Ascending aorta (tissue), 2 donors: ENCODE results near the gene SOHLH2. TPM values are rescaled to one million over a fixed set of nuclear protein-coding genes. Genes with fewer than 3 reads are reported as not detected.

Source experiments
- DNase-seq, 2 donors: peaks; one replicate each; pipeline ENCODE4 v3.0.0-alpha.2; 2019; ENCODE audit warnings: low spot score in 2 of 2
- H3K27ac ChIP-seq, 2 donors: fragments of 200-600 bp; sonication (generic); one replicate each; pipeline ENCODE4 v1.5.1; 2016 to 2017; ENCODE audit warnings: mild to moderate bottlenecking in 1 of 2
- H3K27me3 ChIP-seq: fragments of 200-600 bp; sonication (generic); one replicate; pipeline ENCODE4 v1.5.1; 2017
- H3K36me3 ChIP-seq, 2 donors: fragments of 200-600 bp; sonication (generic); one replicate each; pipeline ENCODE4 v1.5.1; 2016
- H3K4me1 ChIP-seq, 2 donors: fragments of 200-600 bp; sonication (generic); one replicate each; pipeline ENCODE4 v1.5.1; 2016 to 2017; ENCODE audit warnings: mild to moderate bottlenecking in 1 of 2
- H3K4me3 ChIP-seq, 2 donors: fragments of 200-600 bp; sonication (generic); one replicate each; pipeline ENCODE4 v1.5.1; 2016 to 2017; ENCODE audit warnings: mild to moderate bottlenecking in 1 of 2
- H3K9me3 ChIP-seq, 2 donors: fragments of 200-600 bp; sonication (generic); one replicate each; pipeline ENCODE4 v1.5.1; 2016
- CTCF ChIP-seq, 3 experiments: fragments of 200-600 bp in 2 of 3; fragments of 450-650 bp in 1 of 3; sonication (generic) in 2 of 3; IDR thresholded peaks; one replicate each; pipeline ENCODE4 v1.5.1; 2016 to 2019; ENCODE audit warnings: antibody characterized with exemption in 3 of 3, mild to moderate bottlenecking in 1 of 3, moderate library complexity in 1 of 3
- intact Hi-C: fragments of 100-400 bp; cut with DNase I; formaldehyde crosslinking; loops from one replicate; pipeline ENCODE4 v1.15.1; 2023
- total RNA-seq: library from RNA; depleted of rRNA; stranded (reverse); fragments of >200 nt; gene quantifications from one replicate; pipeline ENCODE4 v1.1.0, GENCODE V29; 2016

SOHLH2 gene
- total RNA-seq, 1 donor from 2014 or later = not detected

- peak overlapping the region; percentile 7 to 44 for H3K4me3 ChIP-seq
- DNase-seq = no peak
- no peaks in the 10 kb centered on the region for H3K27me3 ChIP-seq
- no peaks in the 10 kb centered on the region for H3K36me3 ChIP-seq
- no peaks in the 10 kb centered on the region for H3K4me1 ChIP-seq
- intact Hi-C loops = no loop called here
- TF ChIP-seq CTCF (IDR thresholded peaks at IDR 0.05) = no peak
- H3K27ac ChIP-seq = no peak overlapping the region
- no peaks in the 10 kb centered on the region for H3K9me3 ChIP-seq
Measured at GRCh38 chr13:36154567-36155291, 59.6 kb downstream of the SOHLH2 start.

- no peak for TF ChIP-seq CTCF (IDR thresholded peaks at IDR 0.05)
- Histone ChIP-seq H3K36me3 (no peaks in the 10 kb centered on the region), H3K4me1 (no peaks in the 10 kb centered on the region), H3K27me3 (no peaks in the 10 kb centered on the region), H3K9me3 (no peaks in the 10 kb centered on the region), H3K4me3 (no peak overlapping the region), H3K27ac (no peak overlapping the region)
- intact Hi-C loops = no loop called here
- no peak for DNase-seq
Measured at GRCh38 chr13:36151591-36151990, 62.8 kb downstream of the SOHLH2 start.

GRCh38 chr13:36148446-36148845 lies 65.9 kb downstream of the SOHLH2 start:
- Histone ChIP-seq H3K9me3 (peaks cover 0 to 5% of the 10 kb centered on the region in 2 donors), H3K27ac (no peak overlapping the region), H3K36me3 (no peaks in the 10 kb centered on the region), H3K27me3 (no peaks in the 10 kb centered on the region), H3K4me1 (no peaks in the 10 kb centered on the region), H3K4me3 (no peak overlapping the region)
- DNase-seq = no peak
- intact Hi-C loops = no loop called here
- no peak for TF ChIP-seq CTCF (IDR thresholded peaks at IDR 0.05)

GRCh38 chr13:36147330-36147729 lies 67.0 kb downstream of the SOHLH2 start:
- Histone ChIP-seq H3K4me1 (no peaks in the 10 kb centered on the region), H3K4me3 (no peak overlapping the region), H3K9me3 (peaks cover 0 to 5% of the 10 kb centered on the region in 2 donors), H3K27me3 (no peaks in the 10 kb centered on the region), H3K27ac (no peak overlapping the region), H3K36me3 (no peaks in the 10 kb centered on the region)
- no peak for TF ChIP-seq CTCF (IDR thresholded peaks at IDR 0.05)
- intact Hi-C loops = no loop called here
- DNase-seq = no peak

- no peaks in the 10 kb centered on the region for H3K36me3 ChIP-seq
- intact Hi-C loops = no loop called here
- H3K4me1 ChIP-seq = no peaks in the 10 kb centered on the region
- H3K4me3 ChIP-seq = no peak overlapping the region
- peaks cover 0 to 5% of the 10 kb centered on the region in 2 donors for H3K9me3 ChIP-seq
- no peaks in the 10 kb centered on the region for H3K27me3 ChIP-seq
- no peak overlapping the region for H3K27ac ChIP-seq
- no peak for DNase-seq
- TF ChIP-seq CTCF (IDR thresholded peaks at IDR 0.05) = no peak
Measured at GRCh38 chr13:36146511-36147269, 67.7 kb downstream of the SOHLH2 start.
